SJSA1 (cell line): ENCODE results near the gene RAB6D. TPM values are rescaled to one million over a fixed set of nuclear protein-coding genes. Genes with fewer than 3 reads are reported as not detected.
"Not testable (repeated sequence)": the region's sequence is repeated elsewhere in the genome, so short reads cannot be mapped to it uniquely, and the experiment has no call there.

ENCODE experiments used
- DNase-seq, 2 experiments: peaks; one replicate each; pipeline ENCODE4 v3.0.0-alpha.2; 2015 to 2020; ENCODE audit warnings: low spot score in 2 of 2, low read depth in 1 of 2
- H3K27ac ChIP-seq: fragments of 250-450 bp; sonication (Bioruptor Pico); 2 replicates; pipeline ENCODE4 v1.5.1; 2020; ENCODE audit warnings: mild to moderate bottlenecking, moderate library complexity
- H3K27me3 ChIP-seq: fragments of 250-450 bp; sonication (Bioruptor Pico); replicated peaks from 2 replicates; pipeline ENCODE4 v1.5.1; 2020; ENCODE audit warnings: mild to moderate bottlenecking, moderate library complexity
- H3K36me3 ChIP-seq: fragments of 250-450 bp; sonication (Bioruptor Pico); 2 replicates; pipeline ENCODE4 v1.5.1; 2020; ENCODE audit warnings: mild to moderate bottlenecking
- H3K4me1 ChIP-seq: fragments of 250-450 bp; sonication (Bioruptor Pico); replicated peaks from 2 replicates; pipeline ENCODE4 v1.6.1; 2021; ENCODE audit warnings: mild to moderate bottlenecking
- H3K4me3 ChIP-seq: fragments of 250-450 bp; sonication (Bioruptor Pico); 2 replicates; pipeline ENCODE4 v1.5.1; 2020; ENCODE audit warnings: mild to moderate bottlenecking
- H3K9me3 ChIP-seq: fragments of 250-450 bp; sonication (Bioruptor Pico); replicated peaks from 2 replicates; pipeline ENCODE4 v1.5.1; 2020; ENCODE audit warnings: mild to moderate bottlenecking
- total RNA-seq: library from RNA; depleted of rRNA; stranded (reverse); fragments of >200 nt; shearing (Covaris generic); gene quantifications from 2 replicates; pipeline ENCODE4 v1.2.3, GENCODE V29; 2014; rRNA removed

RAB6D gene
- total RNA-seq = 0.03 TPM in 1 of 2 replicates, not detected in the other

GRCh38 chr2:131363703-131364186, at the start of gene RAB6D:
Gene RAB6D (minus strand): TSS chr2:131364168. CDS start chr2:131363720, 448 bp downstream.
- not testable (repeated sequence) for H3K4me3 ChIP-seq, H3K9me3 ChIP-seq, DNase-seq, H3K27ac ChIP-seq, H3K4me1 ChIP-seq, H3K36me3 ChIP-seq
- peaks cover 10% of the 10 kb centered on the region; the same call in 1 of the 2 replicates for H3K27me3 ChIP-seq

DNA sequence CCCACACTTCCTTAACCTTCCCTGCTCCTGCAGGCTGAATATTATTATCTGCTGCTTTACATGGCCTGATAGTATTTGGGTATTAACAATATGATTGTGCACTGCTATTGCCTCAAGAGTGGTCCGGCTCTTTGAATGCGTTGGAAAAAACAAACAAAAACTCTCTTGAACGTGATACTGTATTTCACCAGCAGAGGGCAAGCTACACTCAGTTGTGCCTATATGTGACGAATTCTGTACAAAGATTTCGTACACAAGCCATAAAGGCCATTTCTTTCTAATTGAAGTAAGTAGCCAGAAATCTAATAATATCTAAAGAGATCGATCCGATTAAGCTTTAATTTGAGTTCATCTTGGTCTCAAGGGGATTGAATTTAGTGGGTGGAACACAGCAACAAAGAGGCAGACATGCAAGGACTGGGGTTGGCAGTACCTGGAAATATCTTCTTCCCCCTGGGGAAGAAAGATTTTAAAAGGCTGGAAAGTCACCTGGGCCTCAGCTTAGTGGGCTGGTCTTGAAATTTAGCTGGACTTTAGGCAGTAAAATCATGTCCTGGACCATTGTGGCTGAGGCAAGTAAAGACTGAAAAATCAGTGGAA, 49.3 kb upstream of the RAB6D start:
- Histone ChIP-seq H3K4me1 (no peaks in the 10 kb centered on the region), H3K36me3 (no peaks in the 10 kb centered on the region), H3K27ac (no peak overlapping the region), H3K4me3 (no peak overlapping the region), H3K27me3 (peaks cover 54% of the 10 kb centered on the region), H3K9me3 (no peaks in the 10 kb centered on the region)
- DNase-seq = peak in 1 of 2 experiments; percentile 34

DNA sequence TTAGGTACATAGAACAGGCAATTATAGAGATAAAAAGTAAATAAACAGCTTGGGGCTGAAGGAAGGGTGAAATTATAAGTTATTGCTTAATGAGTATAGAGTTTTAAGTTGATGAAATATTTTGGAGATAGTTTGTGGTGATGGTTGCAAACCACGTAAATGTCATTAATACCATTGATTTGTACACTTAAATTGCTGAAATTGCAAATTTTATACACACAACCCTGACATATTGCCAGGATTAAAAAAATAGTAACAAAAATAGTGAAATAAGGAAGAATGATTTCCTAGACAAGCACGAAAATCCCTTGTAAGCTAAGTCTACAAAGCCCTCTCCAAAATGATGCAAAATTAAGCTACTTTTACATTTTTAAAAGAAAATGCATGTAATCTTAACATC, 46.2 kb upstream of the RAB6D start:
- H3K27me3 ChIP-seq = peaks cover 41% of the 10 kb centered on the region
- DNase-seq = no peak
- H3K4me1 ChIP-seq = no peaks in the 10 kb centered on the region
- no peak overlapping the region for H3K27ac ChIP-seq
- no peaks in the 10 kb centered on the region for H3K36me3 ChIP-seq
- H3K9me3 ChIP-seq = no peaks in the 10 kb centered on the region
- H3K4me3 ChIP-seq = no peak overlapping the region

- H3K27me3 ChIP-seq = peaks cover 43% of the 10 kb centered on the region
- H3K36me3 ChIP-seq = no peaks in the 10 kb centered on the region
- H3K9me3 ChIP-seq = no peaks in the 10 kb centered on the region
- no peak overlapping the region for H3K27ac ChIP-seq
- H3K4me1 ChIP-seq = no peaks in the 10 kb centered on the region
- no peak for DNase-seq
- H3K4me3 ChIP-seq = no peak overlapping the region
These were observed 44.8 kb upstream of the RAB6D start for GRCh38 chr2:131408778-131409177.

DNA sequence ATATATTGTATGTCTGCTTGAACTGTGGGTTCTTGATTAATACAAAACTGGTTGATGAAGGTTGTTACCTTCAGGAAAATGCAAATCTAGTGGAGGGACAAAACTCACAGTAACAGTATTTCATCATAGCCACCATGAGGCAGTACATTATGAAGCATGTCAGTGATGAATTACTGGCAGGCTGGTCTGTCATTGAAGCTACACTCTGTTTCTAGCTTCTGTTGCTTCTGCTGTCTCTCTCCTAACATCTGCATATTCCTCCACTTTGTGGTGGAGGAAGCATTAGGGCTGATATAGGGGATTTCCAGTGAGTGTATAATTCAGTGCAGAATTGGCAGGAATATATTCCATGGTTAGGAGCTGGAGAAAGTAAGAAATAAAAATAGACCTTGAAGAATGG, 44.2 kb upstream of the RAB6D start:
- Histone ChIP-seq H3K4me1 (no peaks in the 10 kb centered on the region), H3K27ac (no peak overlapping the region), H3K36me3 (no peaks in the 10 kb centered on the region), H3K4me3 (no peak overlapping the region), H3K9me3 (no peaks in the 10 kb centered on the region), H3K27me3 (peaks cover 49% of the 10 kb centered on the region)
- no peak for DNase-seq

- Histone ChIP-seq H3K4me1 (no peaks in the 10 kb centered on the region), H3K4me3 (no peak overlapping the region), H3K27me3 (peaks cover 41% of the 10 kb centered on the region), H3K27ac (no peak overlapping the region), H3K9me3 (no peaks in the 10 kb centered on the region), H3K36me3 (no peaks in the 10 kb centered on the region)
- no peak for DNase-seq
These were observed 40.8 kb upstream of the RAB6D start for GRCh38 chr2:131404753-131405152.

DNA sequence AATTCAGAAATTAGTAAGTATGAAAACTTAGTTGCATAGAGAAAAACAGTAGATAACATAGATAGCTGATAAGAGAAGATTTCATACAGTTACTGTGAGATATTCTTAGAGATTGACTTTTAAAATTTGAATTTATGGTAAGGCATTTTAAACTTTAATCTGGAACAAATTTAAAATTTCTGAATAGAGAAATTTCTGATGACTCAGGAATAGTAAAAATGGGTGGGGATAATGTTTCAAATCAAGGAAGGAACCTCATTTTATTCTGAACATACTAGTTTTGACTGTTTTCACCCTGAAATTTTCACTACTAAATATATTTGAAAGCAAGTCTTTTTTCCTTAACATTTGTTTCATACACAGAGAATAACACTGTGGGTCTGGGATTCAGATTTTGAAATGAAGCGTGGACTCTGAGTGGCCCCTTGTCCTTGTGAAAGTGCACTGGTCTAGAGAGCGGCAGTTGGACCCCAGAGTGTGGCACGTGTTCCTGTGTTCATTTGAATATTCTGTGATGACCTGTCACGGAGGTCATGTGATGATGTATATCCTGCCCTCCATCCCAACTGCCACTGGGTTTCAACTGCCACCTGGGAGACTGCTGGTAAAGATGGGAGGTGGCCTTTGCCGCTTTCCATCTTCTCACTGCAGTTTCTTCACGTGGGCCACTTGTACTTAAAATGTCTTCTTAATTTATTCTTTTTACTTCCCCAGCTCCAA, 38.5 kb upstream of the RAB6D start:
- peaks cover 22% of the 10 kb centered on the region for H3K27me3 ChIP-seq
- no peak overlapping the region for H3K4me3 ChIP-seq
- no peaks in the 10 kb centered on the region for H3K4me1 ChIP-seq
- H3K27ac ChIP-seq = no peak overlapping the region
- no peaks in the 10 kb centered on the region for H3K36me3 ChIP-seq
- DNase-seq = no peak
- H3K9me3 ChIP-seq = no peaks in the 10 kb centered on the region

GRCh38 chr2:131400849-131401248, 36.9 kb upstream of the RAB6D start:
- Histone ChIP-seq H3K4me3 (no peak overlapping the region), H3K27me3 (peaks cover 20% of the 10 kb centered on the region), H3K4me1 (no peaks in the 10 kb centered on the region), H3K27ac (no peak overlapping the region), H3K9me3 (no peaks in the 10 kb centered on the region), H3K36me3 (no peaks in the 10 kb centered on the region)
- no peak for DNase-seq

DNA sequence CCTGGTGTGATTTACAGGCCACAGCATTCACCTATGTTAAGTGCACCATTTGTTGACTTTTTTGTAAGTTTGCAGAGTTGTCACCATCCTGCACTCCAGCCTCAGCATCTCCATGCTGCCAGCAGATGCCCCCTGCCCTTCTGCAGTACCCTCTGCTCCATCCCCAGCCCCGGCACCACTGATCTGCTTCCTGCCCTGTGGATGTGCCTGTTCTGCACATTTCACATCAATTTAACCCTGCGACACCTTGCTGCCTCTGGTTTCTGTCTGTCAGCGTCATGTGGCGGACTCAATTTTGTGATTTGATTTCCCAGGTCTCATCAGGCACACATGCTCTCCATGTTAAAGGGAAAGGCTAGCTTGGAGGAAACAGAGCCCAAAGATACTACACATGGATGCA, 36.5 kb upstream of the RAB6D start:
- DNase-seq, H3K4me3 ChIP-seq, H3K27ac ChIP-seq, H3K9me3 ChIP-seq, H3K4me1 ChIP-seq, H3K36me3 ChIP-seq: not testable (repeated sequence)
- H3K27me3 ChIP-seq = peaks cover 20% of the 10 kb centered on the region

DNA sequence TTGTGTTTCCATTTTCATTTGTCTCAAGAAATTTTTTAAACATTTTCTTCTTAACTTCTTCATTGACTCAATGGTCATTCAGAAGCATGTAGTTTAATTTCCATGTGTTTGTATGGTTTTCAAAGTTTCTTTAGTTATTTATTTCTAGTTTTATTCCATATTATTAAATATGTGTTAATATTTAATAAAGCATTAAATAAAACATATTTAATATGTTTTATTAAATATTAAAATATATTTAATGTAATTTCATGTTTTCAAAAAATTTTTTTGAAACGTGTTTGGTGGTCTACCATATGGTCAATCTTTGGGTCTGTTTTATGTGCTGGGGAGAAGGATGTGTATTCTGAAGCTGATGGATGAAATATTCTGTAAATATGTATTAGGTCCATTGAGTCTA, 32.2 kb upstream of the RAB6D start:
- not testable (repeated sequence) for DNase-seq, H3K36me3 ChIP-seq, H3K4me1 ChIP-seq, H3K27me3 ChIP-seq, H3K9me3 ChIP-seq, H3K27ac ChIP-seq, H3K4me3 ChIP-seq

DNA sequence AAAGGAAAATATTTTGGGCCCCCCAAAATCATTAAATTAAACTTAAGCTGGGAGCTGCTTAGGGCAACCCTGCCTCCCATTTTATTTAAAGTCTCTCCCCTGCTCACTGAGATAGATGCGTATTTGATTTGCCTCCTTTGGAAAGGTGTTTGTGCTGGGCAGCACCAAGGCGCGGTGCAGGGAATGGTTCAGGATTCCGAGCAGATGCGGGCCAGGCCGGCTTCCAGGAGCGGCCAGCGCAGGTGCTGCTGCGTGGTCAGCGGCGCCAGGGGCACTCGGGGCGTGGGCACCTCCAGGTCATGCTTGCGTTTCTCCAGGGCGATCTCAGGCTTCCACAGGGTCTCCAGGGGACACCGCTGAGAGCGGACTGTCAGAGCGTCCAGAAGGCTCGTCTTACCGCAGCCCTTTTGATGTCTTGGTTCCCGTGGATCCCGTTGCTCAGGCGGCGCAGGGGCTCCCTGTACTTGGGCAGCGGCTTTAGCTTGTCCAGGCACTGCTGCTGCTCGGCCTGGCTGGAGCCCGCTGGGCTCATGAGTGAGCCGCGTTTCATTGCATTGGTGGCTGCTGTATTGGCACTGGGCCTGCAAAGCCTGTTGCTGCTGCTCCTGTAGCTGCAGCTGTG, 31.2 kb upstream of the RAB6D start:
- H3K4me1 ChIP-seq, DNase-seq, H3K27ac ChIP-seq: not testable (repeated sequence)

GRCh38 chr2:131394147-131394931, 30.4 kb upstream of the RAB6D start:
- no peak for DNase-seq
- no peak overlapping the region for H3K4me3 ChIP-seq
- no peak overlapping the region for H3K27ac ChIP-seq
- no peaks in the 10 kb centered on the region for H3K9me3 ChIP-seq
- no peaks in the 10 kb centered on the region for H3K4me1 ChIP-seq
- H3K36me3 ChIP-seq = no peaks in the 10 kb centered on the region
- no peaks in the 10 kb centered on the region; the same call in 1 of the 2 replicates for H3K27me3 ChIP-seq

More for the DNA sequence above, 31.2 kb upstream of the RAB6D start:
- not testable (repeated sequence) for H3K9me3 ChIP-seq, H3K27me3 ChIP-seq, H3K36me3 ChIP-seq, H3K4me3 ChIP-seq

DNA sequence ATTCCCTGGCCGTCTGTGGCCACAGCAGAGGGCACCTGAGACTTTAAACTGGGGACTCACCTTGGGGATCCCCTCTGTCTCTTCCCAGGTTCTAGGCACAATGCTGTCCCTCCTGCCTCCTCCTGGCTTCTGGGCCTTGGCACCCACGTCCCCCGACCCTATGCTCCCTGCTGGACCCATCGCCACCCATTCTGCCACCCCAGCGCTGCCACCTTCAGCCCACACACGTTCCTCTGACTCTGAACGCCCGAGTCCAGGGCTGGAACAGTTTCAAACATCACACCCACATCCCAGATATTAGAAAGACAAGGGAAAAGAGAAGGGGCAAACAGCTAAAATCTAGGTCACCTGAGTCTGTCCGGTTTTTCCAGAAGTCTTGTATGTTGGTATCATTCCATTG, 28.0 kb upstream of the RAB6D start:
- not testable (repeated sequence) for H3K4me3 ChIP-seq, H3K27ac ChIP-seq, DNase-seq

More for the DNA sequence above, 28.0 kb upstream of the RAB6D start:
- not testable (repeated sequence) for H3K36me3 ChIP-seq, H3K27me3 ChIP-seq, H3K9me3 ChIP-seq, H3K4me1 ChIP-seq
